Putamen (tissue), 1 donor: ENCODE data around the gene OR2J1.
"Not testable (repeated sequence)": the region's sequence is repeated elsewhere in the genome, so short reads cannot be mapped to it uniquely, and the experiment has no call there.

Source experiments
- DNase-seq: peaks from one replicate; pipeline ENCODE4 v3.0.0-alpha.2; 2016; ENCODE audit warnings: low spot score

The OR2J1 gene

DNA sequence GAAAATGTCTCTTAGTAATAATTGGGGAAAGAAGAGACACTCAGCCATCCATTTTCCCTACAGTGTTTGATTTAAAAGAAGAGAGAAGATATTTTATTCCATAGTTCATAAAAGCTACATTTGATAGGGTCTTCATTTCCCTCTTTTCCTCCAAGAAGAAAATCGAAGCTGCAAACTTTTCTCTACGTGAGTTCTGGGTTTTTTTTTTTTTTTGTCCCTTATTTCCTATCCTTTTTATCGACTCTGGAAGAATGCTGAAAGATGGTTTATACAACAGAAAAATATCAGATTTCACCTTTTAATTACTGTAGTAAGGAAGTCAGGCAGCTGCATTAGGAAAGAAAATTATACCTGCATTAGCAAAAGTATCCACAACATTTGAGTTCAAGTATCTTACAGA, at the start of gene OR2J1:
OR2J1 (plus strand) TSS at position 301 of the 400 bp plus-strand sequence. CDS start 1,453 bp downstream, outside the sequence.
- DNase-seq: no peak

DNA sequence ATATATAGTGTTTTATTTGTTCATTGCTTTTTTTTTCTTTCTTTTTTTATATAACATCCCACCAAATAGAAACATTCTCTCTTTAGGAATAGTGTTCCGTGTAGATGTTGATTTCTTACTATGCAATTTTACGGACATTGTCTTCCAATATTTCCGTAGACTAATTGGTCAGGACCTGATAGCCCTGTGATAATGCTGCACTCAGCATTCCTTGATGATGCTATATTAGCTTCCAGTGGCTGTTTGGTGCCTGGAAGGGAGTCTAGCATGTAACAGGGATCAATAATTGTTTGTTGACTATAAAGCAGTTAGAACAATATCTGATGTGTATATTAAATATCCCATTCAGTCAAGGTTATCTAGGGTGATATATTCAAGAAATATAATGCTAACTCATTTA, 47.6 kb upstream of the OR2J1 start:
- no peak for DNase-seq

DNA sequence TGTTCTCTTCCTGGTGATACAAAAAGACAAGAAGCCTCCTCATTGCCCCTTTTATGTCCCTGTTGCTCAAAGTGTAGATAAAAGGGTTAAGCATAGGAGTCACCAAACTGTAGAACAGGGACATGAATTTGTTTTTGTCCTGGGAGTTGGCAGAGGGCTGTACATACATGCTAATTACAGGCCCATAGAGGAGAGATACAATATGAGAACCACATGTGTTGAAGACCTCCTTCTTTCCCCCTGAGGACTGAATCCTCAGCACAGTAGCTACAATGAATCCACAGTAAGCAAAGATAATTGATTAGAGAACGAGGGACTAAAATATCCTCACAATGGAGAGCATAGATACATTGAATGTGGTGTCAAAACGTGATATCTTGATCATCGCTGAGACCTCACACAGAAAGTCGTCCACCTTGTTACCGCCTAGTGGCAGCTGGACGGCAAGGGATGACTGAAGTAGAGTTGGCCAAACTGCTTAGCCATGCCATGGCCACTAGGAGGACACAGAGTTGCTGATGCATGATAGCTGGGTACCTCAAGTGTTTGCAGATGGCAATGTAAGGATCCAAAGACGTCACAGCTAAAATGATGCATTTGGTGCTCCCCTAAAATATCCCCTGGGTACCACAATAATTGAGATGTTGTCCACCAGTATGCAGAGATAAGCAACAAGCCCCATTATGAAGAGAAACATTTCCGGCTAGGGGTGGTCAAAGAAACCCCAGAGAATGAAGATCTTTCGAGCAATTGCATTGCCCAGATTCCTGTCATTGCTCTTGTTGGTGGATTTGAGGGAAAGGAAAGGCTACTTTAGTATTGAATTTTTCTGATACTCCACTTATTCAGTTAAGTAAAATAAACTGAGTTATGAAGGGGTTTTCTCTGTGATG, 27.2 kb upstream of the OR2J1 start:
- no peak for DNase-seq

GRCh38 chr6:29079203-29079602, 20.1 kb upstream of the OR2J1 start:
- no peak for DNase-seq

- DNase-seq: no peak
These were observed 18.0 kb upstream of the OR2J1 start for GRCh38 chr6:29081312-29081711.

GRCh38 chr6:29082457-29082856, 16.8 kb upstream of the OR2J1 start:
- no peak for DNase-seq

- no peak for DNase-seq
These were observed 12.1 kb upstream of the OR2J1 start, which contains the start of gene OR2B3 for GRCh38 chr6:29087213-29087612. TSS of gene OR2B3 (minus strand) at chr6:29087313. CDS start at chr6:29087248, 65 bp downstream.

DNA sequence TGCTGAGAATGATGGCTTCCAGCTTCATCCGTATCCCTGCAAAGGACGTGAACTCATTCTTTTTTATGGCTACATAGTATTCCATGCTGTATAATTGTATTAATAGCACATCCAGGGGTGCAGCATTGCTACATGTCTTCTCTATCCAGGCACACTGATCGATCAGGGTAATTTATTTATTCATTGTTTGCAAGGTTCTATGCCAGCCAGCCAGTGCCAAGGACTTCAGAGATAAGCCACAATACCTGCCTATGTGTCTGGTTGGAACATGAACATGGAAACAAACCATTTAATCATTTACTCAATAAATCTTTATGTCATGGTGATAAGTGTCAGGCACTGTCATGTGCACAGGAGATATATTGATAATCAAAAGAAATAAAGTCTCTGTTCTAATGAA, 6.3 kb upstream of the OR2J1 start:
- no peak for DNase-seq

DNA sequence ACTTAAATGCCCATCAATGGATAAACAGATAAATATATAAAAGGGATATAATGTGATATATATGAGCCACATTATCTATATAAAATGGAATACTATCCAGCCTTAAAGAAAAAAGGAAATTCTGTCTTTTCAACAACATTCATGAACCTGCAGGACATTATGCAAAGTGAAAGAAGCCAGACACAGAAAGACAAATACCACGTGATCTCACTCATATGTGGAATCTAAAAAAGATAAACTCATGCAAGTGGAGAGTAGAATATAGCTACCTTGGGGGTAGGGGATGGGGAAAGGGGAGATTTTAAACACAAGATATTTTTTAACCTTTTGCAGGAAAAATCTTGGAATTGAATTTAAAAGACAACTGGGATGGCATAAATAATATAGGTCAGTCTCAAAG, 1.5 kb upstream of the OR2J1 start:
- DNase-seq: no peak

- no peak for DNase-seq
These were observed 8.5 kb downstream of the OR2J1 start, which contains the start of gene OR2J3 for GRCh38 chr6:29107758-29108157. TSS of gene OR2J3 (plus strand) at chr6:29108058. CDS start at chr6:29111891, 3,833 bp downstream.

- DNase-seq: no peak
These were observed 12.8 kb downstream of the OR2J1 start for GRCh38 chr6:29112135-29112534.

GRCh38 chr6:29114964-29115363, 15.7 kb downstream of the OR2J1 start:
- not testable (repeated sequence) for DNase-seq

GRCh38 chr6:29129326-29130012, 30.2 kb downstream of the OR2J1 start:
- no peak for DNase-seq

GRCh38 chr6:29130644-29131043, 31.4 kb downstream of the OR2J1 start:
- DNase-seq: no peak

- no peak for DNase-seq
These were observed 32.4 kb downstream of the OR2J1 start for GRCh38 chr6:29131691-29132090.

- no peak for DNase-seq
These were observed 38.4 kb downstream of the OR2J1 start for GRCh38 chr6:29137724-29138123.

- DNase-seq: no peak
These were observed 42.3 kb downstream of the OR2J1 start for GRCh38 chr6:29141606-29142005.

DNA sequence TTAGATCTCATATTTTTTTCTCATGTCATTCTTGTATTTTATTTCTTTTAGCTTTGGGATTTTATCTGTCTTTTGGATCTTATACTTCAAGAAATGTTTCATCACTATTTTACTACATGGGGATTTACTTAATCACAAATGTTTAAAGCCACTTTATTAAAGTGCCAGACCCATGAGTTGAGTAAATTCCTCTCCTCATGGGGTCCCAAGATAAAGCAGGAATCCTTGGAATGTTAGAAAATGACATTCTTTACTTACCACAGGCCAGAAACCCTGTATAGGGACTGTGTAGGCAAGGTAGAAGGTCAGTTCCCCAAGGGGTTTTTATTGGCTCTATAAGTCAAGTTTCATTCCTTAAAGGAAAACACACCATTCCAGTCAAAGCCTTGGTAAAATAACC, 43.0 kb downstream of the OR2J1 start:
- no peak for DNase-seq

- DNase-seq: no peak
These were observed 46.9 kb downstream of the OR2J1 start for GRCh38 chr6:29146179-29146578.

GRCh38 chr6:29147074-29147473, 47.8 kb downstream of the OR2J1 start:
- DNase-seq: no peak

GRCh38 chr6:29149444-29149843, 50.2 kb downstream of the OR2J1 start:
- DNase-seq: not testable (repeated sequence)
